Measurements from ENCODE around the gene PTPRK.

- TF ChIP-seq CTCF (IDR thresholded peaks at IDR 0.05 in 4 of 5, conservative IDR thresholded peaks at IDR 0.05 in 1 of 5) = no peak
- TF ChIP-seq POLR2A (IDR thresholded peaks at IDR 0.05) = no peak
Observed at GRCh38 chr6:128474933-128475332, 45.5 kb downstream of the PTPRK start.
